RCC 7860 (cell line): ENCODE measurements around the gene ANKLE1.
A peak's percentile ranks its signal among the peaks of the same experiment; 100 is the strongest.

ENCODE experiments used
- DNase-seq: peaks from one replicate; pipeline ENCODE4 v3.0.0-alpha.2; 2015; ENCODE audit warnings: low spot score
- FAIRE-seq: peaks from 2 replicates; lab custom pipeline; 2012; peaks lifted over from hg19 to GRCh38; lab: Jason Lieb, UNC

Gene ANKLE1

GRCh38 chr19:17305517-17306284, 24.0 kb downstream of the ANKLE1 start, which contains the start of gene MRPL34:
TSS of gene MRPL34 (plus strand) at chr19:17305872. CDS start at chr19:17305893, 21 bp downstream.
- peak; percentile 93 for FAIRE-seq
- DNase-seq, result peak; percentile 100

- FAIRE-seq, result no peak
Measured at GRCh38 chr19:17306285-17306714, 24.6 kb downstream of the ANKLE1 start.

GRCh38 chr19:17307876-17308377, 26.2 kb downstream of the ANKLE1 start:
- DNase-seq, result no peak
- FAIRE-seq, result no peak

More at GRCh38 chr19:17306285-17306714, 24.6 kb downstream of the ANKLE1 start:
- no peak for DNase-seq

GRCh38 chr19:17309198-17309964, 27.7 kb downstream of the ANKLE1 start, which contains the start of gene DDA1:
TSS of gene DDA1 (plus strand) at chr19:17309563. CDS start at chr19:17309655, 92 bp downstream.
- DNase-seq (peak; percentile 99), FAIRE-seq (peak; percentile 95)

GRCh38 chr19:17309965-17310461, 28.3 kb downstream of the ANKLE1 start:
- FAIRE-seq (no peak), DNase-seq (no peak)

GRCh38 chr19:17311455-17312188, 29.9 kb downstream of the ANKLE1 start:
- FAIRE-seq, result peak; percentile 77

GRCh38 chr19:17312189-17313113, 30.8 kb downstream of the ANKLE1 start:
- no peak for FAIRE-seq
- DNase-seq, result no peak

More at GRCh38 chr19:17311455-17312188, 29.9 kb downstream of the ANKLE1 start:
- DNase-seq, result peak; percentile 85

GRCh38 chr19:17314007-17314593, 32.4 kb downstream of the ANKLE1 start:
- no peak for FAIRE-seq
- DNase-seq, result no peak

- FAIRE-seq (no peak), DNase-seq (no peak)
Measured at GRCh38 chr19:17318966-17319365, 37.3 kb downstream of the ANKLE1 start.

GRCh38 chr19:17319473-17320238, 38.0 kb downstream of the ANKLE1 start:
- DNase-seq, result no peak

GRCh38 chr19:17320435-17320834, 38.7 kb downstream of the ANKLE1 start:
- FAIRE-seq (no peak), DNase-seq (no peak)

More at GRCh38 chr19:17319473-17320238, 38.0 kb downstream of the ANKLE1 start:
- no peak for FAIRE-seq

- DNase-seq (no peak), FAIRE-seq (no peak)
Measured at GRCh38 chr19:17321655-17322489, 40.2 kb downstream of the ANKLE1 start.

- DNase-seq, result no peak
- FAIRE-seq, result no peak
Measured at GRCh38 chr19:17322854-17323253, 41.2 kb downstream of the ANKLE1 start.

- no peak for DNase-seq
- FAIRE-seq, result no peak
Measured at GRCh38 chr19:17323300-17323963, 41.7 kb downstream of the ANKLE1 start.

- no peak for FAIRE-seq
- no peak for DNase-seq
Measured at GRCh38 chr19:17323964-17324332, 42.2 kb downstream of the ANKLE1 start.

GRCh38 chr19:17324357-17325114, 42.8 kb downstream of the ANKLE1 start:
- FAIRE-seq, result no peak
- no peak for DNase-seq
